GM23338 (cell line): ENCODE results near the gene CALML5. TPM values are rescaled to one million over a fixed set of nuclear protein-coding genes. Genes with fewer than 3 reads are reported as not detected.

Source experiments
- ATAC-seq: fragments of 200-7000 bp; cut with Tn5 transposase; 3 replicates; pipeline ENCODE4 v1.9.1; 2020
- DNase-seq: peaks from one replicate; pipeline ENCODE4 v3.0.0-alpha.2; 2015; ENCODE audit warnings: low spot score
- H2AFZ ChIP-seq: fragments of 200-600 bp; sonication (generic); 2 replicates; pipeline ENCODE4 v1.8.0; 2016; ENCODE audit warnings: antibody characterized with exemption, mild to moderate bottlenecking, moderate library complexity
- H3F3A ChIP-seq: fragments of 200-600 bp; sonication (generic); replicated peaks from 2 replicates; pipeline ENCODE4 v1.8.0; 2017; ENCODE audit warnings: antibody characterized with exemption, mixed run types, low read depth
- H3K27ac ChIP-seq: fragments of 200-600 bp; sonication (generic); 2 replicates; pipeline ENCODE4 v1.6.1; 2016; ENCODE audit warnings: low read depth
- H3K27me3 ChIP-seq: fragments of 200-600 bp; sonication (generic); 2 replicates; pipeline ENCODE4 v1.8.0; 2016; ENCODE audit warnings: mild to moderate bottlenecking, mixed run types, moderate library complexity; ENCODE audit not compliant: insufficient read depth
- H3K36me3 ChIP-seq: fragments of 200-600 bp; sonication (generic); 2 replicates; pipeline ENCODE4 v1.8.0; 2016; ENCODE audit warnings: mild to moderate bottlenecking; ENCODE audit not compliant: insufficient read depth
- H3K4me1 ChIP-seq: fragments of 200-600 bp; sonication (generic); 2 replicates; pipeline ENCODE4 v1.8.0; 2016; ENCODE audit warnings: mild to moderate bottlenecking, moderate library complexity; ENCODE audit not compliant: insufficient read depth
- H3K4me2 ChIP-seq: fragments of 200-600 bp; sonication (generic); 2 replicates; pipeline ENCODE4 v1.7.1; 2017; ENCODE audit warnings: mixed run types
- H3K4me3 ChIP-seq: fragments of 200-600 bp; sonication (generic); 2 replicates; pipeline ENCODE4 v1.6.1; 2016; ENCODE audit warnings: mixed run types
- H3K79me2 ChIP-seq: fragments of 200-600 bp; sonication (generic); replicated peaks from 2 replicates; pipeline ENCODE4 v1.8.0; 2017; ENCODE audit warnings: mild to moderate bottlenecking; ENCODE audit not compliant: insufficient read depth
- H3K9me2 ChIP-seq: fragments of 200-600 bp; sonication (generic); 2 replicates; pipeline ENCODE4 v1.8.0; 2017; ENCODE audit not compliant: insufficient read depth
- H4K20me1 ChIP-seq: fragments of 200-600 bp; sonication (generic); replicated peaks from 2 replicates; pipeline ENCODE4 v1.8.0; 2017; ENCODE audit warnings: mild to moderate bottlenecking; ENCODE audit not compliant: insufficient read depth
- H3K27ac Mint-ChIP-seq: 2 replicates; pipeline ENCODE4 v1.8.0; 2020; ENCODE audit warnings: inconsistent platforms, mild to moderate bottlenecking, moderate library complexity, mixed read lengths
- H3K27me3 Mint-ChIP-seq: 3 replicates; pipeline ENCODE4 v1.8.0; 2022; ENCODE audit warnings: low read depth, mild to moderate bottlenecking, moderate library complexity, mixed read lengths, inconsistent platforms; ENCODE audit not compliant: insufficient read depth, poor library complexity
- H3K36me3 Mint-ChIP-seq: 3 replicates; pipeline ENCODE4 v1.8.0; 2021; ENCODE audit warnings: low read depth, mild to moderate bottlenecking, inconsistent platforms, moderate library complexity, mixed read lengths
- H3K4me1 Mint-ChIP-seq: 3 replicates; pipeline ENCODE4 v1.8.0; 2020; ENCODE audit warnings: mild to moderate bottlenecking, inconsistent platforms, mixed read lengths
- H3K4me3 Mint-ChIP-seq: 3 replicates; pipeline ENCODE4 v1.8.0; 2021; ENCODE audit warnings: moderate library complexity, mild to moderate bottlenecking, inconsistent platforms, mixed read lengths
- H3K9me3 Mint-ChIP-seq: 3 replicates; pipeline ENCODE4 v1.8.0; 2020; ENCODE audit warnings: moderate library complexity, mild to moderate bottlenecking, inconsistent platforms, mixed read lengths
- CREB1 ChIP-seq: fragments of 250-450 bp; sonication (Bioruptor Pico); IDR thresholded peaks from 2 replicates; pipeline ENCODE4 v1.5.0; 2020; ENCODE audit warnings: low read depth, mild to moderate bottlenecking, moderate library complexity
- CTCF ChIP-seq, 2 experiments: fragments of 200-600 bp in 1 of 2; sonication (generic) in 1 of 2; conservative IDR thresholded peaks; 2 replicates each; pipeline versions ENCODE4 v1.5.1 to v1.6.1; 2016 to 2017; ENCODE audit warnings: antibody characterized with exemption in 2 of 2, low read depth in 2 of 2, mild to moderate bottlenecking in 2 of 2, moderate library complexity in 1 of 2
- EZH2 ChIP-seq: fragments of 200-600 bp; sonication (generic); IDR thresholded peaks from one replicate; pipeline ENCODE4 v1.8.0; 2017; ENCODE audit warnings: antibody characterized with exemption, mild to moderate bottlenecking, low read depth; ENCODE audit not compliant: unreplicated experiment
- EZH2phosphoT487 ChIP-seq: fragments of 200-600 bp; sonication (generic); IDR thresholded peaks from one replicate; pipeline ENCODE4 v1.8.1; 2018; ENCODE audit warnings: antibody characterized with exemption; ENCODE audit not compliant: unreplicated experiment
- NANOG ChIP-seq: IDR thresholded peaks from 2 replicates; pipeline ENCODE4 v1.6.1; 2016; ENCODE audit warnings: antibody characterized with exemption, borderline replicate concordance
- STAT1 ChIP-seq: IDR thresholded peaks from one replicate; pipeline ENCODE4 v1.6.1; 2016; ENCODE audit warnings: antibody characterized with exemption; ENCODE audit not compliant: unreplicated experiment
- ZNF114 ChIP-seq: fragments of 250-450 bp; sonication (Bioruptor Pico); IDR thresholded peaks from 2 replicates; pipeline ENCODE4 v1.5.0; 2020; ENCODE audit warnings: mild to moderate bottlenecking, moderate library complexity
- ZNF331 ChIP-seq: fragments of 250-450 bp; sonication (Bioruptor Pico); IDR thresholded peaks from 2 replicates; pipeline ENCODE4 v1.5.0; 2020; ENCODE audit warnings: low read depth, mild to moderate bottlenecking, moderate library complexity
- polyA plus RNA-seq: library from polyadenylated mRNA; unstranded; fragments of >200 nt; fragmentation: Nextera tagmentation; extraction: Ambion mirVana; gene quantifications from 2 replicates; pipeline ENCODE4 v1.2.1, GENCODE V29; 2016
- total RNA-seq: library from RNA; depleted of rRNA; stranded (reverse); fragments of >200 nt; shearing (Covaris generic); gene quantifications from 2 replicates; pipeline ENCODE4 v1.2.3, GENCODE V29; 2014
- TF ChIP-seq, protein P1 (sequence below): IDR thresholded peaks from 2 replicates; pipeline ENCODE4 v1.6.1; 2016; ENCODE audit warnings: antibody characterized with exemption
- TF ChIP-seq, protein P2 (sequence below): fragments of 250-450 bp; sonication (Bioruptor Pico); IDR thresholded peaks from 2 replicates; pipeline ENCODE4 v1.5.0; 2020; ENCODE audit warnings: mild to moderate bottlenecking, moderate library complexity

CALML5 gene
- total and polyA plus RNA-seq, 2 experiments from 2014 or later: 0.40 TPM; not detected in 1

DNA sequence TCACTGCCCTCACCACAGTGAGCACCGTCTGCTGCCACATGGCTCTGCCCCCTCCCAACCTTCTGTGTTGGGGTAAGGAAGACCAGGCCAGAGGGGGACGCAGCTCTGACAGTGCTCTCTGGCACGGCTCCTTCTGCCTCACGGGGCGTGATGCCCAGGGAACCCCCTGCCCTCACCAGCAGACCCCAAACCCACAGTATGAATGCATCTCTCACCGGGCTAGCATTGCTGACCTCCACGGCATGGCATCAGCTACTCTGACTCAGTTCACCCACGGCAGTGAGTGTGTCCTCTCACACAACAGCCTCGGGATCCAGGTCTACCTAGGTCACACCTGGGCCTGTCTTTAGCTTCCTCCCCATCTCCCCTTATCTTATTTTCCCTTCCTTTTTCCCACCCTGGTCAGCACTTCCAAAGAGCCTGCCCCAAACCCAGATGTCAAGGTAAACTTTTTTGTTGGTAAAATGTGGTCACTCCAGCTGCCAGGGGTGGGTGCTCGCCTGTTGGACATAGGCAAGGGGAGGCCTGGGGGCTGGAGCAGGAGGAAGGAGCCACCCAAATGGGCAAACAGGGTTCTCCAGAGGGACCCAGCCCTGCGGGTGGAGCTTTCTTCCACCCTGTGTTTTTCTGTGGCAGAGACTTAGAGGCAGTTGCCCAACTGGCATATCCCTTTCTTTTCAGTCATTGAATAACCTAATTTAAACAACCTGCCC is 29.8 kb upstream of the CALML5 start:
- Histone ChIP-seq H3K9me2 (no peaks in the 10 kb centered on the region), H3K4me2 (no peak overlapping the region), H3K4me3 (no peak overlapping the region), H3K27ac (no peak overlapping the region), H3K36me3 (no peaks in the 10 kb centered on the region), H4K20me1 (no peaks in the 10 kb centered on the region), H2AFZ (no peak overlapping the region), H3K4me1 (peaks cover 5% of the 10 kb centered on the region; the same call in 1 of the 2 replicates), H3K79me2 (no peaks in the 10 kb centered on the region), H3F3A (no peaks in the 10 kb centered on the region), H3K27me3 (no peaks in the 10 kb centered on the region)
- Mint-ChIP-seq H3K9me3 (peaks cover 3% of the 10 kb centered on the region; the same call in 2 of the 3 replicates), H3K4me3 (no peak overlapping the region), H3K4me1 (peaks cover 13% of the 10 kb centered on the region), H3K36me3 (no peaks in the 10 kb centered on the region), H3K27me3 (peaks cover 18% of the 10 kb centered on the region), H3K27ac (no peak overlapping the region)
- no peak for DNase-seq
- ATAC-seq: no peak
- TF ChIP-seq ZNF114 (CRISPR knock-in tag) (no peak), CREB1 (CRISPR knock-in tag) (no peak), EZH2phosphoT487 (no peak), EZH2 (no peak), CTCF (conservative IDR thresholded peaks at IDR 0.05; ENCODE audit: low read depth in 2 of 2) (no peak), ZNF331 (CRISPR knock-in tag) (no peak), STAT1 (no peak), NANOG (no peak)
- TF ChIP-seq, protein P1, sequence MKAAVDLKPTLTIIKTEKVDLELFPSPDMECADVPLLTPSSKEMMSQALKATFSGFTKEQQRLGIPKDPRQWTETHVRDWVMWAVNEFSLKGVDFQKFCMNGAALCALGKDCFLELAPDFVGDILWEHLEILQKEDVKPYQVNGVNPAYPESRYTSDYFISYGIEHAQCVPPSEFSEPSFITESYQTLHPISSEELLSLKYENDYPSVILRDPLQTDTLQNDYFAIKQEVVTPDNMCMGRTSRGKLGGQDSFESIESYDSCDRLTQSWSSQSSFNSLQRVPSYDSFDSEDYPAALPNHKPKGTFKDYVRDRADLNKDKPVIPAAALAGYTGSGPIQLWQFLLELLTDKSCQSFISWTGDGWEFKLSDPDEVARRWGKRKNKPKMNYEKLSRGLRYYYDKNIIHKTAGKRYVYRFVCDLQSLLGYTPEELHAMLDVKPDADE: no peak
- TF ChIP-seq, protein P2, sequence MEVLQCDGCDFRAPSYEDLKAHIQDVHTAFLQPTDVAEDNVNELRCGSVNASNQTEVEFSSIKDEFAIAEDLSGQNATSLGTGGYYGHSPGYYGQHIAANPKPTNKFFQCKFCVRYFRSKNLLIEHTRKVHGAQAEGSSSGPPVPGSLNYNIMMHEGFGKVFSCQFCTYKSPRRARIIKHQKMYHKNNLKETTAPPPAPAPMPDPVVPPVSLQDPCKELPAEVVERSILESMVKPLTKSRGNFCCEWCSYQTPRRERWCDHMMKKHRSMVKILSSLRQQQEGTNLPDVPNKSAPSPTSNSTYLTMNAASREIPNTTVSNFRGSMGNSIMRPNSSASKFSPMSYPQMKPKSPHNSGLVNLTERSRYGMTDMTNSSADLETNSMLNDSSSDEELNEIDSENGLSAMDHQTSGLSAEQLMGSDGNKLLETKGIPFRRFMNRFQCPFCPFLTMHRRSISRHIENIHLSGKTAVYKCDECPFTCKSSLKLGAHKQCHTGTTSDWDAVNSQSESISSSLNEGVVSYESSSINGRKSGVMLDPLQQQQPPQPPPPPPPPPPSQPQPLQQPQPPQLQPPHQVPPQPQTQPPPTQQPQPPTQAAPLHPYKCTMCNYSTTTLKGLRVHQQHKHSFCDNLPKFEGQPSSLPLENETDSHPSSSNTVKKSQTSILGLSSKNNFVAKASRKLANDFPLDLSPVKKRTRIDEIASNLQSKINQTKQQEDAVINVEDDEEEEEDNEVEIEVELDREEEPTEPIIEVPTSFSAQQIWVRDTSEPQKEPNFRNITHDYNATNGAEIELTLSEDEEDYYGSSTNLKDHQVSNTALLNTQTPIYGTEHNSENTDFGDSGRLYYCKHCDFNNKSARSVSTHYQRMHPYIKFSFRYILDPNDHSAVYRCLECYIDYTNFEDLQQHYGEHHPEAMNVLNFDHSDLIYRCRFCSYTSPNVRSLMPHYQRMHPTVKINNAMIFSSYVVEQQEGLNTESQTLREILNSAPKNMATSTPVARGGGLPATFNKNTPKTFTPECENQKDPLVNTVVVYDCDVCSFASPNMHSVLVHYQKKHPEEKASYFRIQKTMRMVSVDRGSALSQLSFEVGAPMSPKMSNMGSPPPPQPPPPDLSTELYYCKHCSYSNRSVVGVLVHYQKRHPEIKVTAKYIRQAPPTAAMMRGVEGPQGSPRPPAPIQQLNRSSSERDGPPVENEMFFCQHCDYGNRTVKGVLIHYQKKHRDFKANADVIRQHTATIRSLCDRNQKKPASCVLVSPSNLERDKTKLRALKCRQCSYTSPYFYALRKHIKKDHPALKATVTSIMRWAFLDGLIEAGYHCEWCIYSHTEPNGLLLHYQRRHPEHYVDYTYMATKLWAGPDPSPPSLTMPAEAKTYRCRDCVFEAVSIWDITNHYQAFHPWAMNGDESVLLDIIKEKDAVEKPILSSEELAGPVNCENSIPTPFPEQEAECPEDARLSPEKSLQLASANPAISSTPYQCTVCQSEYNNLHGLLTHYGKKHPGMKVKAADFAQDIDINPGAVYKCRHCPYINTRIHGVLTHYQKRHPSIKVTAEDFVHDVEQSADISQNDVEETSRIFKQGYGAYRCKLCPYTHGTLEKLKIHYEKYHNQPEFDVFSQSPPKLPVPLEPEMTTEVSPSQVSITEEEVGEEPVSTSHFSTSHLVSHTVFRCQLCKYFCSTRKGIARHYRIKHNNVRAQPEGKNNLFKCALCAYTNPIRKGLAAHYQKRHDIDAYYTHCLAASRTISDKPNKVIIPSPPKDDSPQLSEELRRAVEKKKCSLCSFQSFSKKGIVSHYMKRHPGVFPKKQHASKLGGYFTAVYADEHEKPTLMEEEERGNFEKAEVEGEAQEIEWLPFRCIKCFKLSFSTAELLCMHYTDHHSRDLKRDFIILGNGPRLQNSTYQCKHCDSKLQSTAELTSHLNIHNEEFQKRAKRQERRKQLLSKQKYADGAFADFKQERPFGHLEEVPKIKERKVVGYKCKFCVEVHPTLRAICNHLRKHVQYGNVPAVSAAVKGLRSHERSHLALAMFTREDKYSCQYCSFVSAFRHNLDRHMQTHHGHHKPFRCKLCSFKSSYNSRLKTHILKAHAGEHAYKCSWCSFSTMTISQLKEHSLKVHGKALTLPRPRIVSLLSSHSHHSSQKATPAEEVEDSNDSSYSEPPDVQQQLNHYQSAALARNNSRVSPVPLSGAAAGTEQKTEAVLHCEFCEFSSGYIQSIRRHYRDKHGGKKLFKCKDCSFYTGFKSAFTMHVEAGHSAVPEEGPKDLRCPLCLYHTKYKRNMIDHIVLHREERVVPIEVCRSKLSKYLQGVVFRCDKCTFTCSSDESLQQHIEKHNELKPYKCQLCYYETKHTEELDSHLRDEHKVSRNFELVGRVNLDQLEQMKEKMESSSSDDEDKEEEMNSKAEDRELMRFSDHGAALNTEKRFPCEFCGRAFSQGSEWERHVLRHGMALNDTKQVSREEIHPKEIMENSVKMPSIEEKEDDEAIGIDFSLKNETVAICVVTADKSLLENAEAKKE: no peak
